Mesendoderm (in vitro differentiated cells): ENCODE data around the gene GAPDHS.
A peak's percentile ranks its signal among the peaks of the same experiment; 100 is the strongest.

Experiments used
- DNase-seq: peaks from one replicate; pipeline ENCODE4 v3.0.0; 2013
- H2AK5ac ChIP-seq: 2 replicates; pipeline ENCODE4 v1.6.1; 2013; ENCODE audit warnings: low read length, inconsistent platforms
- H2BK120ac ChIP-seq: 2 replicates; pipeline ENCODE4 v1.6.1; 2013; ENCODE audit warnings: low read depth, mild to moderate bottlenecking, low read length, moderate library complexity, mixed read lengths
- H2BK15ac ChIP-seq: replicated peaks from 2 replicates; pipeline ENCODE4 v1.6.1; 2013; ENCODE audit warnings: low read depth, mild to moderate bottlenecking, moderate library complexity
- H2BK5ac ChIP-seq: 2 replicates; pipeline ENCODE4 v1.6.1; 2013; ENCODE audit warnings: low read length, inconsistent platforms
- H3K18ac ChIP-seq: 2 replicates; pipeline ENCODE4 v1.6.1; 2013; ENCODE audit warnings: mild to moderate bottlenecking, low read length, mixed read lengths
- H3K23ac ChIP-seq: one replicate; pipeline ENCODE4 v1.6.1; 2013; ENCODE audit warnings: low read length
- H3K27ac ChIP-seq: 2 replicates; pipeline ENCODE4 v1.5.1; 2013; ENCODE audit warnings: low read depth, mild to moderate bottlenecking, inconsistent platforms, low read length, moderate library complexity
- H3K27me3 ChIP-seq: 2 replicates; pipeline ENCODE4 v1.6.1; 2013; ENCODE audit warnings: low read length, control low read depth, mild to moderate bottlenecking, inconsistent platforms; ENCODE audit not compliant: insufficient read depth, poor library complexity
- H3K36me3 ChIP-seq: 2 replicates; pipeline ENCODE4 v1.6.1; 2013; ENCODE audit warnings: low read length, inconsistent platforms; ENCODE audit not compliant: control insufficient read depth, insufficient read depth
- H3K4ac ChIP-seq: one replicate; pipeline ENCODE4 v1.6.1; 2013; ENCODE audit warnings: low read depth, mild to moderate bottlenecking, low read length, moderate library complexity
- H3K4me1 ChIP-seq: 2 replicates; pipeline ENCODE4 v1.6.1; 2013; ENCODE audit warnings: low read depth, low read length, inconsistent platforms; ENCODE audit not compliant: control insufficient read depth
- H3K4me2 ChIP-seq: 2 replicates; pipeline ENCODE4 v1.6.1; 2013; ENCODE audit warnings: low read length
- H3K4me3 ChIP-seq: 2 replicates; pipeline ENCODE4 v1.5.1; 2013; ENCODE audit warnings: mild to moderate bottlenecking, low read length
- H3K56ac ChIP-seq: one replicate; pipeline ENCODE4 v1.6.1; 2013; ENCODE audit warnings: low read length
- H3K79me1 ChIP-seq: 2 replicates; pipeline ENCODE4 v1.6.1; 2013; ENCODE audit warnings: low read length, inconsistent platforms
- H3K79me2 ChIP-seq: 2 replicates; pipeline ENCODE4 v1.6.1; 2013; ENCODE audit warnings: mild to moderate bottlenecking, low read length; ENCODE audit not compliant: control insufficient read depth, insufficient read depth
- H3K9ac ChIP-seq: 2 replicates; pipeline ENCODE4 v1.6.1; 2013; ENCODE audit warnings: low read length, inconsistent platforms
- H4K5ac ChIP-seq: one replicate; pipeline ENCODE4 v1.6.1; 2013; ENCODE audit warnings: low read length
- H4K8ac ChIP-seq: one replicate; pipeline ENCODE4 v1.6.1; 2013; ENCODE audit warnings: low read depth, mild to moderate bottlenecking, control low read depth, low read length, moderate library complexity
- WGBS: extraction: QIAGEN DNeasy Blood & Tissue Kit; methylation state at CpG from one replicate; pipeline ENCODE4 v1.1.7; 2013; ENCODE audit warnings: low lambda C conversion rate, missing lambda C conversion rate; ENCODE audit not compliant: insufficient coverage; ENCODE audit errors: extremely low coverage; 5-methylcytosine and 5-hydroxymethylcytosine counted together

GAPDHS gene

DNA sequence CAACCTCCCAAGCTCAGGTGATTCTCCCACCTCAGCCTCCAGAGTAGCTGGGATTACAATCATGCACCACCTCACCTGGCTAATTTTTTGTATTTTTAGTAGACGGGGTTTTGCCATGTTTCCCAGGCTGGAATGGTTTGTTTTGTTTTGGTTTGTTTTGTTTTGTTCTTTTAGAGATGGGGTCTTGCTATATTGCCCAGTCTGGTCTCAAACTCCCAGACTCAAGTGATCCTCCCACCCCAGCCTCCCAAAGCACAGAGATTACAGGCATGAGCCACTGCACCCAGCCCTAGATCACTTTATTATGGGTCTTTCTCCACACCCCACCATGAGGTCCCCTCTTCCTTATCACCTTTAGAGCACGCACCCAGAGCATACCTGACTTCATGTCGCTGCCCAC lies 35.0 kb upstream of the GAPDHS start:
- Histone ChIP-seq H3K18ac (no peak overlapping the region), H3K36me3 (peaks cover 14% of the 10 kb centered on the region), H3K23ac (no peak overlapping the region), H2BK5ac (no peak overlapping the region), H3K4me1 (no peaks in the 10 kb centered on the region), H3K56ac (no peak overlapping the region), H3K79me1 (no peaks in the 10 kb centered on the region), H3K4ac (no peak overlapping the region), H4K5ac (no peak overlapping the region), H2AK5ac (no peak overlapping the region), H4K8ac (no peak overlapping the region), H3K79me2 (no peaks in the 10 kb centered on the region), H2BK120ac (no peak overlapping the region), H3K4me2 (no peak overlapping the region), H3K27me3 (no peaks in the 10 kb centered on the region), H3K27ac (no peak overlapping the region), H3K9ac (no peak overlapping the region), H2BK15ac (no peak overlapping the region), H3K4me3 (no peak overlapping the region)
- WGBS = no CpG with 5 or more reads among the region's 3 CpGs
- DNase-seq = no peak

DNA sequence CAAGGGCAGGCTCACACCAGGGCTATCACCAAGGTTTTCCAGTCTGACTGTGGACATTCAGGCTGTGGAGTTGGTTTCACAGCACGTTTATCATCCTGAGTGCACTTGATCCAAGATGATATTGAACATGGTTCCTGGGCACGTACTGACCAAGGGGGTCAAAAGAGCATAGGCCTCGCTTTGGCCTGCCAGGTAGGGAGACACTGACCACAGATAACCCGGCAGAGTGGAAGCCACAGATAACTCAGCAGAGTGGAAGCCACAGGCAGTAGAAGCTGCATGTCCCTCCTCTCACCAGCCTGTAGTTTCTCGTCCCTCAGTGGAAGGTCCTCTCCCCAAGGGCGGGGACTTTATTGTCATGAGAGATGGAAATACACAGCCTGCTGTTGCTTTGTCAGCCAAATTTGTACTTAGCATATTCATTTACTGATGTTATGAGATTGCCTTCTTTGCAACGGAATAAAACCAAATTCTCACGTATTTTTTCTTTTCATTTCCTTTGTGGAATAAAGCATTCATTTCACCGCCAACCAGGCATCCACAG lies 34.2 kb upstream of the GAPDHS start:
- no peak for DNase-seq
- Histone ChIP-seq H2BK15ac (no peak overlapping the region), H3K56ac (no peak overlapping the region), H3K4me3 (no peak overlapping the region), H2BK5ac (no peak overlapping the region), H3K23ac (no peak overlapping the region), H3K36me3 (peaks cover 14% of the 10 kb centered on the region), H3K4me2 (no peak overlapping the region), H3K4me1 (no peaks in the 10 kb centered on the region), H3K79me2 (no peaks in the 10 kb centered on the region), H3K4ac (no peak overlapping the region), H3K79me1 (no peaks in the 10 kb centered on the region), H4K8ac (no peak overlapping the region), H2BK120ac (no peak overlapping the region), H3K27me3 (no peaks in the 10 kb centered on the region), H4K5ac (no peak overlapping the region), H3K18ac (no peak overlapping the region), H2AK5ac (no peak overlapping the region), H3K9ac (no peak overlapping the region), H3K27ac (no peak overlapping the region)
- no CpG with 5 or more reads among the region's 9 CpGs for WGBS

DNA sequence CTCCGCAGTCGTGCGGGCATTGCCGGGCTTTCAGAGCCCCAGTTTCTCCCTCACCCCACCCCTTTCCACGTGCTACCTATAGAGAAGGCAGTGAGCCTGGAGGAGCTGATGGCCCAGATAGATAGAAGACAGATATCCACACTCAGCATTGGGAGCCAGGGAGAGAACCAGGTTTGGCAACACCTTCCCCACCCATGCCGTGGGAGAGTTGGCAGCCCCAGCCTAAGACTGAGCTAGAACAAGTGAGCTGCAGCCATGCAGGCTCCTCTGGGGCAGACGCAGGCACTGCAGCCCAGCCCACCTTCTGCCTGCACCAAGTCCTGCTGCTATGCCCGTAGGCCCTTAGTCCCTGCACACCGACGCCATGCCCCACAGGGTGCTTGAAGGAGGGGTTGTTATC lies 32.6 kb upstream of the GAPDHS start:
- no peaks in the 10 kb centered on the region for H3K79me2 ChIP-seq
- H3K4me2 ChIP-seq = no peak overlapping the region
- no peak overlapping the region for H2BK15ac ChIP-seq
- H3K4me1 ChIP-seq = no peaks in the 10 kb centered on the region
- no CpG with 5 or more reads among the region's 10 CpGs for WGBS
- H4K5ac ChIP-seq = no peak overlapping the region
- no peak overlapping the region for H3K56ac ChIP-seq
- H2AK5ac ChIP-seq = no peak overlapping the region
- no peak overlapping the region for H4K8ac ChIP-seq
- H3K4ac ChIP-seq = no peak overlapping the region
- H2BK5ac ChIP-seq = no peak overlapping the region
- H3K23ac ChIP-seq = no peak overlapping the region
- no peak for DNase-seq
- H2BK120ac ChIP-seq = no peak overlapping the region
- H3K27me3 ChIP-seq = no peaks in the 10 kb centered on the region
- H3K18ac ChIP-seq = no peak overlapping the region
- H3K4me3 ChIP-seq = no peak overlapping the region
- peaks cover 20% of the 10 kb centered on the region for H3K36me3 ChIP-seq
- no peak overlapping the region for H3K27ac ChIP-seq
- peaks cover 2% of the 10 kb centered on the region for H3K79me1 ChIP-seq
- no peak overlapping the region for H3K9ac ChIP-seq

DNA sequence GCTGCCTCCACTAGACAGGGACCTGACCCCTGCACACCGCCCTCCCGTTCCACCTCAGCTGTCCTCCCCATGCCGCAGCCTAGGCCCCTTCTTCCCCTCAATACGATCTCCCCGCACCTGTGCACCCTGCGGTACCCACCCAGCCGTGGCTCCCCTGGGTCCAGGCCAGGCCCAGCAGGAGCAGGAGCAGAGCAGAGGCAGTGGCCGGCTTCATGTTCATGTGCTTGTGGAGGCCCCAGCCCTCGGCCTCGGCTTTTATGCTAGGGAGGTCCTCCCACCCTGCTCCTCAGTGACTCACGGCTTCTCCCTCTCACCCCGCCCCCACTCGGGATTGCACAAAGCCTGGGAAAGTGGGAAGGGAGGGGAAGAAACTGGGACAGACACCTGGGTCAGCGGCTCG lies 31.6 kb upstream of the GAPDHS start:
- H2BK120ac ChIP-seq = no peak overlapping the region
- no peak overlapping the region for H3K27ac ChIP-seq
- no peak overlapping the region for H3K4me2 ChIP-seq
- no peak overlapping the region for H4K8ac ChIP-seq
- H3K27me3 ChIP-seq = no peaks in the 10 kb centered on the region
- H3K56ac ChIP-seq = no peak overlapping the region
- no peaks in the 10 kb centered on the region for H3K4me1 ChIP-seq
- WGBS = no CpG with 5 or more reads among the region's 15 CpGs
- H3K18ac ChIP-seq = no peak overlapping the region
- peaks cover 23% of the 10 kb centered on the region for H3K36me3 ChIP-seq
- H3K4ac ChIP-seq = no peak overlapping the region
- H3K9ac ChIP-seq = no peak overlapping the region
- no peak overlapping the region for H3K23ac ChIP-seq
- no peak overlapping the region for H3K4me3 ChIP-seq
- peaks cover 10% of the 10 kb centered on the region for H3K79me1 ChIP-seq
- no peak overlapping the region for H2AK5ac ChIP-seq
- no peak overlapping the region for H2BK15ac ChIP-seq
- H3K79me2 ChIP-seq = peaks cover 5% of the 10 kb centered on the region
- no peak overlapping the region for H2BK5ac ChIP-seq
- peak; percentile 59 for DNase-seq
- H4K5ac ChIP-seq = no peak overlapping the region

- Histone ChIP-seq H3K79me1 (peaks cover 15% of the 10 kb centered on the region), H3K4ac (no peak overlapping the region), H3K79me2 (peaks cover 13% of the 10 kb centered on the region), H2BK120ac (no peak overlapping the region), H4K5ac (no peak overlapping the region), H3K4me1 (no peaks in the 10 kb centered on the region), H4K8ac (no peak overlapping the region), H3K56ac (no peak overlapping the region), H3K27ac (no peak overlapping the region), H3K18ac (no peak overlapping the region), H2BK15ac (no peak overlapping the region), H3K23ac (no peak overlapping the region), H3K36me3 (peaks cover 23% of the 10 kb centered on the region), H2BK5ac (no peak overlapping the region), H2AK5ac (no peak overlapping the region), H3K4me3 (no peak overlapping the region), H3K9ac (no peak overlapping the region), H3K4me2 (no peak overlapping the region), H3K27me3 (no peaks in the 10 kb centered on the region)
- no CpG with 5 or more reads among the region's 4 CpGs for WGBS
- DNase-seq = no peak
Observed at GRCh38 chr19:35502751-35503150, 30.5 kb upstream of the GAPDHS start.

GRCh38 chr19:35506011-35506410 lies 27.2 kb upstream of the GAPDHS start:
- Histone ChIP-seq H3K23ac (no peak overlapping the region), H2BK120ac (no peak overlapping the region), H3K4me3 (no peak overlapping the region), H3K79me2 (peaks cover 28% of the 10 kb centered on the region), H2AK5ac (no peak overlapping the region), H3K36me3 (peaks cover 12% of the 10 kb centered on the region), H2BK15ac (no peak overlapping the region), H3K9ac (no peak overlapping the region), H3K18ac (no peak overlapping the region), H4K8ac (no peak overlapping the region), H3K27ac (no peak overlapping the region), H3K4me2 (no peak overlapping the region), H3K56ac (no peak overlapping the region), H4K5ac (no peak overlapping the region), H2BK5ac (no peak overlapping the region), H3K4ac (no peak overlapping the region), H3K4me1 (no peaks in the 10 kb centered on the region), H3K27me3 (no peaks in the 10 kb centered on the region), H3K79me1 (peaks cover 22% of the 10 kb centered on the region)
- no peak for DNase-seq
- WGBS = no CpG with 5 or more reads among the region's 7 CpGs
